GM18511 (cell line): ENCODE data around the gene CPNE9.
"Not testable (repeated sequence)": the region's sequence is repeated elsewhere in the genome, so short reads cannot be mapped to it uniquely, and the experiment has no call there.

ENCODE experiments used
- ATAC-seq: cut with Tn5 transposase; IDR thresholded peaks from one replicate; pipeline ENCODE4 v1.9.1; 2021; ENCODE audit warnings: mild to moderate bottlenecking, moderate library complexity; ENCODE audit not compliant: unreplicated experiment

Gene CPNE9

DNA sequence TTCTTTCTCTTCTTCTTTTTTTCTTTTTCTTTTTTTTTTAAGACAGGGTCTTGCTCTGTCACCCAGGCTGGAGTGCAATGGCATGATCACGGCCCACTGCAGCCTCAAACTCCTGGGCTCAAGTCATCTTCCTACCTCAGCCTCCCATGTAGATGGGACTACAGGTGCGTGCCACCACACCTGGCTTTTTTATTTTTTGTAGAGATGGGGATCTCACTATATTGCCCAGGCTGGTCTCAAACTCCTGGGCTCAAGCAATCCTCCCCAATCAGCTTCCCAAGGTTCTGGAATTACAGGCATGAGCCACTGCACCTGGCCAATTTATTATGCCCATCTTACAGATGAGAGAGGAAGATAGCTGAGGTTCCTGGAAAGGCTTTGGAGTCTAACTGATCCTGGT lies 67.4 kb downstream of the CPNE9 start:
- ATAC-seq: not testable (repeated sequence)

DNA sequence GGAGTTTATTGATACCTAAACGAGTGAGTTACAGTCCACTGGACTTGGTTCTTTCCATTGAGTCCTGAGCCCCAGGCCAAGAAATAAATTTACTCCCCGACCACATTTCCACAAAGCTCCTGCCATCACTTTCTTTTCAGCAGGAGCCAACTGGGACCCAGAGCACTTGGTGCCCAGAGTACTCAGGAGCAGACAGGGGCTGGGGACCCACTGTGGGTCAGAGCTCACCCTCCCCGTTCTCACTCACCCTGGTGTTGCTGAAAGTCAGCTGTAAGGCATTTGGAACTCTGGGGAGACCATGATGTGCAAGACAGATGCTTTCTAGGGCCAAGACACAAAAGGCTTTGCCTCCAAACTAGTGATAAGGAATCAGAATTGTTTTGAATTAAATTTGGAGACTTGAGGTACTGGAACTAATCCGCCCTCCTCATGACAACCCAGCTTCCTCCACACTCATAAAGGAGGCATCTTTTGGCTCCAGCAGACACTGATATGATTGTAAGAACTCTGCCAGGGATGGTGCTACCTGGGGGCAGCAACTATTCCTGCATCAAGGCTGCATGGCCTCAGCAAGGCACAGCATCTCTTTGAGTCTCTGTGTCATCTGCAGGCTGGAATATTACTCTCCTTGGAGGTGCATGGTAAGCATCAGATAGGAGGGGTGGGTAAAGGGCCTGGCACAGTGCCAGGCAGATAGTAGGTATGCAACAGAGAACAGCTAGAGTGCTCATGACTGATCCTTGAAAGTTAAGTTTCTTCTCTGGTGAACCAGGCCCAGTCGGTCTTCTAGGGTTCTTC lies 73.5 kb downstream of the CPNE9 start:
- ATAC-seq: no peak

DNA sequence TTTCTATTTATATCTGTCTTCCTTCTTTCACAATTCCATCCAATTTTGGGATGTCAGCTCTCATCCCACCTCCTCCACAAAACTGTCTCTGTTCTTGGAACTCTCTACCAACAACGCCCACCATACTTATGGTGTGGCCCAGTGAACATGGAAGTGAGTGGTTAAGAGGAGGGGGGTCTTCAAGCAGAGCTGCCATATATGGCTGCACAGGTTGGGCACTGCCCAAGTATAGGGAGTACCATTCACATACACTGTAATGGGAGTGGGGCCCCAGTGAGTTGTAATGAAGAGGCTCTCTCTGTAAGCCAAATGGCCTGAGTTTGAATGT lies 74.0 kb downstream of the CPNE9 start:
- no peak for ATAC-seq

DNA sequence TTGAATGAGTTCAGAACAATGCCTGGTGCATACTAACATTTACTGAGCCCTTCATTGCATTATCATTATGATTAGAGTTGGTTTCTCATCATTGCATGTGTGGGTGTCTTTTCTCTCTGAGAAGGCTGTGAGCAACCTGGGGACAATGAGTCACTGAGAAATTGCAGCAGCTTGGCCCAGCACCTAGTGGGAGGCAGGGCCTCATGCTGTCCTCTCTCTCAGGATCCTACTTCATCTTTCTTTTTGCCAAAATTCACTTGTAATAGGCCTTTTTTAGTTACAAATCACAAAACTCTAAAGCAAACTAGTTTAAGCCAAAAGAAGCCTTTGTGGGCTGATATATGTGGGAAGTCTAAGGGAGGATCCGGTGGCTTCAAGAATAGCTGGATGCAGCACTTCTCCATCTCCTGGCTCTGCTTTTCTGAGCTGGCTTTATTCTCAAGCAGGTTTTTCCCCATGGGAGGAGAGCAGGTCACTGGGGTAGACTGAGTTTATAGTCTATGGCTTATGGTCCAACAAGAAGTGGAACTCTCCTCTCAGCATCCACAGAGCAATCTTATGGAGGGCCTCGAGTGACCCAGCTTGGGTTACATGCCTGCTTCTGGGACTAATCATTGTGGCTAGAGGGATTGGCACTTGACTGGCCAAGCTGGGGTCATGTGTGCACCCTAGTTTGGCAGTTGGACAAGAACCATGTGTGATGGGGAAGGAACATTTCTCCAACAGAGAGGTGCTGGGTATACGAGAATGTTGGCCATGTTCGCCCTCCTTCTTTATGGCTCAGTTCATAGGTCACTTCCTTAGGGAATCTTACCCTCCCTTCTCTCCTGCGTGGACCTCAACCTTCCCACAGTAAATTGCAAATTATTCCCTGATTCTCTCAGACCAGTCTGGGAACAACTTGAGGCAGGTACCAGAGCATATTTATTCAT lies 74.8 kb downstream of the CPNE9 start:
- no peak for ATAC-seq

DNA sequence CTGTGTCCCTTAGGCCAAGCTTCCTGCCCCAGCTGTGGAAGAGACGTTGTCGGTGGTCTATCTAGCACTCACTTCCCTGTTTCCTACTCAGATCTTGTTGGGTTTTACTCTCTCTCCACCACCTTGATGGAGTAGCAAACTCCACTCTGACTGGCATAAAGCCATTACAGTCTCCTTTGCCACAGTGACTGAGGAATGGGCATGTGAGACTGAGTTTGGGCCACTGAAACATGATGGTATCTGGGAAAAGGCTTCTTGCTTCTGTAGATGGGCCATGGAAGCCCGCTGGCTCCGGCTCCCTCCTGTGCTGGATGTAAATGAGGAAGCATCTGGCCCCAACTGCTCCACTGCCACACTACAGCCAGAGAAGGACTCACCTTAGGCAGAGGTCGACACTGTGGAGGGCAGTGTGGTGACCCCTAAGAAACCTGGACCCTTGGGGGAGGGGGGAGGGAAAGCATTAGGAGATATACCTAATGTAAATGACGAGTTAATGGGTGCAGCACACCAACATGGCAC lies 75.5 kb downstream of the CPNE9 start:
- ATAC-seq: no peak
